ENCODE measurements around the gene DENND2A.
A peak's percentile ranks its signal among the peaks of the same experiment; 100 is the strongest.
"Not testable (repeated sequence)": the region's sequence is repeated elsewhere in the genome, so short reads cannot be mapped to it uniquely, and the experiment has no call there.

Gene DENND2A

GRCh38 chr7:140672382-140673062 lies 31.9 kb upstream of the DENND2A start, which contains the start of gene ADCK2:
Gene ADCK2, plus strand, starts transcription at chr7:140672945. Its CDS starts 386 bp downstream, at chr7:140673331.
- no peak for DNase-seq

GRCh38 chr7:140671966-140672365 lies 31.4 kb upstream of the DENND2A start:
- DNase-seq, result no peak

- no peak for DNase-seq
Measured at GRCh38 chr7:140670343-140670935, 29.8 kb upstream of the DENND2A start.

- not testable (repeated sequence) for DNase-seq
Measured at GRCh38 chr7:140669862-140670261, 29.2 kb upstream of the DENND2A start.

GRCh38 chr7:140669352-140669751 lies 28.7 kb upstream of the DENND2A start:
- DNase-seq, result no peak

- DNase-seq, result no peak
Measured at GRCh38 chr7:140668641-140669040, 28.0 kb upstream of the DENND2A start.

GRCh38 chr7:140667476-140667875 lies 26.9 kb upstream of the DENND2A start:
- DNase-seq, result no peak

- DNase-seq, result not testable (repeated sequence)
Measured at GRCh38 chr7:140662938-140663337, 22.3 kb upstream of the DENND2A start.

GRCh38 chr7:140661124-140661523 lies 20.5 kb upstream of the DENND2A start:
- no peak for DNase-seq

GRCh38 chr7:140659856-140660255 lies 19.2 kb upstream of the DENND2A start:
- DNase-seq, result no peak

- no peak for DNase-seq
Measured at GRCh38 chr7:140657891-140658290, 17.3 kb upstream of the DENND2A start.

GRCh38 chr7:140656548-140657515 lies 16.2 kb upstream of the DENND2A start:
- DNase-seq, result no peak

- no peak for DNase-seq
Measured at GRCh38 chr7:140655511-140656408, 15.1 kb upstream of the DENND2A start.

- no peak for DNase-seq
Measured at GRCh38 chr7:140654661-140655060, 14.0 kb upstream of the DENND2A start.

- no peak for DNase-seq
Measured at GRCh38 chr7:140654109-140654387, 13.4 kb upstream of the DENND2A start.

- peak; percentile 65 for DNase-seq
Measured at GRCh38 chr7:140653319-140654108, 12.9 kb upstream of the DENND2A start.

GRCh38 chr7:140650367-140650766 lies 9.8 kb upstream of the DENND2A start:
- DNase-seq, result no peak

- DNase-seq, result peak; percentile 59
Measured at GRCh38 chr7:140649556-140650205, 9.1 kb upstream of the DENND2A start.

GRCh38 chr7:140646931-140647647 lies 6.5 kb upstream of the DENND2A start:
- peak; percentile 51 for DNase-seq

- no peak for DNase-seq
Measured at GRCh38 chr7:140645166-140645900, 4.7 kb upstream of the DENND2A start.

Measured in NCI-H226 (cell line).